Activated CD4-positive, alpha-beta T cell treated with anti-CD3 and anti-CD28 coated beads for 4 hours (primary cell): ENCODE data around the gene UBR3.

ENCODE experiments used
- DNase-seq, 2 donors: peaks; one replicate each; pipeline ENCODE4 v3.0.0-alpha.2; 2020

The UBR3 gene

DNA sequence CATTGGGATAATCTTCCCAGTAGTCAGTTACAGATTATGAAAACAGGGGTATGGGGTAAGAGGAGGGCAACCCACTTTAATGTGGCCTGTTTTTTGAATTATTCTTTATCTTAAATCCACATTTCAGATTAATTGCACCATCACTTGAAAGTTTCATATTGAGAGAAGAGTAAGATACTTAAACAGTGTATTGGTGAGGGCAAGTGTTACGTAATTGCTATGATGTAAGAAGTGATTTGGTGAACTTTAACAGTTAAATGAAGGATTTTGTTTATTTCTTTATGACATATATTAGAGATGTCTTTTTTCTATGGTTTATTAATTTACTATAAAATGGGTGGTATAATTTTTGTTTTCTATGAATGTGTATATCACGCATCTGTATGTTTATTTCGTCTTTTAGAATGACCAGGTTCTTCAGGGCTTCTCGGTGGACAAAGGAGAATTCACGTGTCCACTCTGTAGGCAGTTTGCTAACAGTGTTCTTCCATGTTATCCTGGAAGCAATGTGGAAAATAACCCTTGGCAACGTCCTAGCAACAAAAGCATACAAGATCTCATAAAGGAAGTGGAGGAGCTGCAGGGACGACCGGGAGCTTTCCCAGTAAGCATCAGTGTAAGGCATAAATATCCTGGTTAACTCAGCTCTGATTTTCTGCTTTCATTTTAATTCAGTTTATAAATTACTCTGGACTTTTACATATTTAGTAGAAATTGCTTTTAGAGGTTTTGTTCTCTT, 179.5 kb downstream of the UBR3 start:
- DNase-seq, result no peak

DNA sequence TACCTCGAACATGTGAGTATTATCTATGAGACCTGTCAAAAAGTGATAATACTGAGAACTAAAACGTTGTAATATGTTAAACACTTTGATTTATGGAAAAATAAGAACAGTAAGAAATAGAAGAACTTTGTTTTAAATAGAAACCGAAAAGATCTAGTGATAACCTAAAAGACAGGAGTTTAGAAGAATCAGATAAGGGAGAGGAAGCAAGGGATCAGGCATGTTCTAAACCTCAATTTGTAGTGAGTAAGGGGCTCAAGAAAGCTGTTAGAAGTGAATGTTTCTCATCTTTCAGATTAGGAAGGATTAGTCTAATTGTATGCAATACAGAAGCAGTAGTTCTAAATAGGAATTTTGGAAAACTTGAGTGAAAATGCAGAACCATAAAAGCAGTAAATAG, 182.0 kb downstream of the UBR3 start:
- DNase-seq, result no peak

DNA sequence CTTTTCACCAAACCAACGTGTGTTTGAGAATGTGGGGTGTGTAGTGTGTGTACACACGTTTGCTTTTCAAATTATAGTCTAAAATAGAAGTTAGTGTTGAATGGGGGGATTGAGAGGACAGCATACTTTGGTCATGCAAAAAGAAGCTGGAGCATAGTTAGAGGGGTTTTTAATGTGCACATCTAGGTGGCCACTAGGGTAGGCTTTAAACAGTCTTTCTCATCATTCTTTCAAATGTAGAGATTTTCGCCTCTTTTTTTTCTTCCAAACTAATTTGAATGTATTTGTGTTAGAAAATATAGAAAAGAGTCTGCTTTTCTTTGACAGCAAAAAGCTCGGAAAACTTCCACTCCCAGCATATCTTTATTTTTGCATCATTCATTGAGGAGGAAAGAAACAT, 185.5 kb downstream of the UBR3 start:
- DNase-seq, result no peak

DNA sequence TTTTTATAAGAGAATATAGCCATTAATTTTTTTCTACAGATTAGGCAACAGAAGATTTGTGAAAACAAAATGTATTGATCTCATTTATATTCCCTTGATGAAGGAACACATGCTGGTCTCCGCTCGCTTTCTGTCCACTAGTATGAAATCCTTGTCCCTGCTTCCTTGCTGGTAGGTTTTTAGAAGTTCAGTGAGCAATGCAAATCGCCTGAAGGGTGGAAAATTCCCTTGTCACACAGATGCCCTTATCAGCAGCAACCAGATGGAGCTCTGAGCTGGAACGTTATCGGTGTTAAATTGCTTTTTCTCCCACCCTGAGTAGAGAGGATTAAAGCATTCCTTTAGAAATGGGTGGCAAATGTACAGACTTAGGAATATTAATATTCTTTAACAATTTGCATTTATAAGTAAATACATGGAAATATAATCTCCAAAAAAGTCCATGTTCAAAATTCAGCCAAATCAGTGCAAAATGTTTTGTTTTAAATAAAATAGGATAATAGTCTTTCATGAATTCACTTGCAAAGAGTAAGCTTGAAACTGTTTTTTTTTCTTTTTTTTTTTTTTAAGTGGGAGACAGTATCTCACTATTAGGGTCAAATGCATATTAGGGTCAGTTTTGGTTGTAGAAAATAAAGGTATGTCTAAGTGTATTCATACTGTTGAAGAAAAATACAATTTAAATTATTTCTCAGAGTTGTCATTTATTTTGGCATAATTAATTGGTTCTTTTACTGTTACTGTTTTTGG, 186.7 kb downstream of the UBR3 start:
- no peak for DNase-seq

DNA sequence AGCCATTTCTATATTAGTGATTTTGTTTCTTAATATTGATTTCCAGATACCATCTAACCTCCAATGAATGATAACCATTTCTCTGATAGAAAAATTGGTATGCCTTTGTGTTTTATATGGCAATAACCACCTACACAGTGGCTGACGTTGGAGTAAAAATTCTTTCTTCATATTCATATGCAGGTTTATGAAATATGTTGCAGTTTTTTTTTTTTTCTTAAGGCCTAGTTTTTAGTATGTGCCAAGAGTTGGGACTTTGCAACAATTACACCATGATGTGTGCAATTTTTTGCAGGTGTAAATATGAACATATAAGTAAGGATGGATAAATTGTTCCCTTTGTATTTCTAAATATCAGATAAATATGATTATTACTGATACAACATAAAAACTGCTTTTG, 187.5 kb downstream of the UBR3 start:
- DNase-seq, result no peak

DNA sequence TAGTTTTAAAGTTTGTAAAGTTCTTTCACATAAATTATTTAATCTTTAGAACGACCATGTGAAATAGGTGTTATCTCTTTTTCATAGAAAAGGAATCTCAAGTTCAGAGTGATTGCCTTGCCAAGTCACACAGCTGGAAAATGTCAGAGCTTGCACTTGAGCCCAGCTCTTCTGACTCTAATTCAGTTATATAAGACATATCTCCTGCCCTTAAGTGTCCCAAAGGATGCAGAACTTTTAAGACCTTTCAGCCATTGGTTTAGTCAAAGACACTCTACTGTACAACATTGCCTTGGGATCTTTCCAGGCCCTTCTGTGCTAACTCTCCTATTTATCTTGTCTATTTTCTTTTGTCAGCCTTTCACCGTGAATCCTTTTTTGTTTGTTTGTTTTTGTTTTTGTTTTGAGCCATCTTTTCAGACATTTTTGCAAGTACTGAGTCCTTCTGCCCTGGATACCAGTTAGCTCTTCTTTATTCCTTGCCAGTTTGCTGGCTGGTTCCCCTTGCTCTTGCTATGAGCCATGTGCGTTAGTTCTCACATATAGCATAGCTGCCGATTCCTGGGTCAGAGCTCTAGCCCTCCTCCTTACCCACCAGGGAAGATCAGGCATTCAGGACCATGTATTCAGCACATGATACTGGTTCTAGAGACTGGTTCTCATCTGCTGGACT, 190.7 kb downstream of the UBR3 start:
- DNase-seq, result no peak

DNA sequence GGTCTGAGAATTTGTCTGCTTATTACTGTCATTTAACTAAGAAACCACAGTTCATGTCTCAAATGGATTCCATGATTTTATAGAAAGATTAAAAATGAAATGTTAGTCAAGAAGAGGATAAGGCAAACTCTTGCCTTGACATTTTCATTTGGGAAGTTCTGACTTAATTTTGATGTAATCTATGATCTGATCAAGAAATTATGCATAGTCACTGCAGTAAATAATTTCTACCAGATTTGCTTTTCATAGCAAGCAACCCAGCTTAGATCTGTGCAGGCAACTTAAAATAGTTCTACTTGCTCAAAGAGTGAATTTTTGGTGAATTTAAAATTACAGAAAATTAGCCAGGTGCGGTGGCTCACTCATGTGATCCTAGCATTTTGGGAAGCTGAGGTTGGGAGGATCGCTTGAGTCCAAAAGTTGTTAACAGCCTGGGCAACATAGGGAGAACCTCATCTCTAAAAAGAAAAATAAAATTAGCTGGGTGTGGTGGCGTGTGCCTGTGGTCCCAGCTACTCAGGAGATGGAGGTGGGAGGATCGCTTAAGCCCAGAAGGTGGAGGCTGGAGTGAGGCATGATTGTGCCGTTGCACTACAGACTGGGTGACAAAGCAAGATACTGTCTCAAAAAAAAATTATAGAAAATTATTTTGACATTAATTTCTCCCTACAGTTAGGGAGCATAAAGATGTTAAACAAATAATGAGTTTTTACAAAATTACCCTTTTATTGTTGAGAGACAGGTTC, 192.0 kb downstream of the UBR3 start:
- DNase-seq, result no peak

DNA sequence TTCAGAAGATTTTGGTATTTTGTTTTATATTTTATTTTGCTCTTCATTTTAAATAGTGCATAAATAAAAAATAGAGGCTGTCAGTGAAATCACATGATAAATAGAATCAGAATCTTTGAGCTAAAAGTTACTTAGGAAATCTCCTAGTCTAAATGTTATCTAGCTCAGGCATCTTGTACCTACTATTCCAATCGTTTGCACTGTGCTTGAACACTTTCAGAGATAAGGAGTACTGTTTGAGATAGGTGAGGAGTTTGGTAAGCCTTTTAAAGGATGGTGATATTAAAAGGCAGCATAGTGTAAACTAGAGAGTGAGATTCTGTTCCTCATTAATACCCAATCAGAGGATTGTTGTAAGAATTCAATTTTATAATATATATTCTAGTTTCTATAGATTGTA, 193.5 kb downstream of the UBR3 start:
- no peak for DNase-seq

DNA sequence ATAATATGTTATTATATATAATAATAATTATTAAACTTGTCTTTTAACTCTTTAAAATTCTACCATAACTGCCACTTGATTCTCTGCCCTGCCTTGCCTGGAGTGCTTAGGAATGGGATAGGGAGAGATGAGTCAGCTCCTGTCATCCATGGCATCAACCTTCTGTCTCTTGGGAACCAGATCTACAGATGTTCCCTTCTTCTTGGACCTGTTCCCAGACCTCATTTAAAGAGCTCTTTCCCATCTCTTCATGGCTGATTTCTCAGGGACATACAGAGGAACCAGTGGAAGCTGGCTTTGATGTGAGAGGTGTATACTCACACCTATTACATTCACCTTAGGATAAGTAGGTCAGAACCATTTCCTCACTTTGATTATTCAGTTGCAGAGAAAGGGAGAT, 195.4 kb downstream of the UBR3 start:
- DNase-seq, result no peak

DNA sequence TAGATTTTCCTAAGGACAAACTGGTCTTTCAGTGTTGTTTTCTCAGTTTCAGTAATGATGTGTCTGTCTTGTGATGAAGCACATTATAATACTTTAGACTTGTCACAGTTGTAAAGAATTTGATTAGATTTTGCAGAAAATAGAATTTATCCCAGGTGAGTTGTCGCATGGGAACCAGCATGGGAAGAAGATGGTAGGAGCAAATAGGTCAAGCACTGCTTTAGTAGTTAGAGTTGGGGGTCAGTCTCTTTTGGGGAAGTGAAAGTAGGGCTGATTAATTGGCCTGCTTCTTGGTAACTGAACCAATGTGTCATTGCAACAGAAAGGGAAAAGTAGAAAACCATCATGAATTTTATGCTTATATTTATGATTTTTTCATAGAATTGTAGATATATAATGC, 197.5 kb downstream of the UBR3 start:
- no peak for DNase-seq

DNA sequence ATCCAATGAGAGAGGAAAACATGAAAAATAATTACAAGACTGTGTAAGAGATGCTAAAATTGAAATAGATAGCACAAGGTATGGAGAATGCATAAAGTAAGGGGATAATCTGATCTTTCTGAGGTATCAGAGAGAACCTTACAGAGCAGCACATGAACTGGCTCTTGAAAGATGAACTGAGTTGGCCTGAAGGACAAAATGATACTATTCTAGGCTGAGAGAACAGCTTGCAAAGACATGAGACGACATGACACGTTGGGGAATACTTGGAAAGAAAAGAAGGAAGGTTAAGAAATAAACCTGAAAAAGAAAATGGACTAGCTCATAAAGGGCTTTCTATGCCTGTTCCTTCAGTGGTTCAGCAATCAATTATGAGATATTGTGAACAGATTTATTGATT, 198.0 kb downstream of the UBR3 start:
- no peak for DNase-seq

DNA sequence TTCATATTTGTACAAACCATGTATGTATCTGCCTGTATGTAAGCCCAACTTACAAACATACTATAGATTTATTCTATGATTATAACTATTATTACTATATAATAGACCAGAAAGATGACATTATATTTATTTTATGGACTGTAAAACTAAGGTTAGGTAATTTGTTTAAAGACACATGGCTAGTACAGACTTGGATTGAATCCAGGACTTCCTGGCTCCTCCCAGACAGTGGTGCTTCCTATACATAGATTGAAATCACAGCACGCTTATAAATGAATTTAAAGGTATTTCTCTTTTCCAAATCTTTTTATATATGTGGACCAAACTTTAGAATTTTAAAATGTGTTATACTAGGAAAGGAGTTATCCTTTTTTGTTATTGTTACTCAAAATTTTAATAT, 199.1 kb downstream of the UBR3 start:
- no peak for DNase-seq

DNA sequence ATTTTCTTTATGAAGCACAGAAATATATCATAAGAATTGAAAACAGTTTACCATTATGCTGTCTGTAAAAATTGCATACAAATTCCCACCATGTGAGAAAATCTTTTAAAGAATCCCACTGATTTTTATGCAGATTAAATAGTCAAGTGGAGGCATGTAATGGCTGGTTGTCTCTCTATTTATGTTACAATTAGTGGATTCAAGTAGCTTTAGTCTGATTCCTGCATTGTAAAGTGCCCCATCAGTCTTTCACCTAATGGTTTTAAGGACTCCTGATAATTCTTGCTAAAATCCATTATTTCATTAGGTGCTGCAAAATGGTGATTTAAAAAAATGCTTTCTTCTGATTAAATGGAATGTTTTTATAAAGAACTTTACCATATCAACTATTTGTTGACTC, 202.3 kb downstream of the UBR3 start:
- no peak for DNase-seq

DNA sequence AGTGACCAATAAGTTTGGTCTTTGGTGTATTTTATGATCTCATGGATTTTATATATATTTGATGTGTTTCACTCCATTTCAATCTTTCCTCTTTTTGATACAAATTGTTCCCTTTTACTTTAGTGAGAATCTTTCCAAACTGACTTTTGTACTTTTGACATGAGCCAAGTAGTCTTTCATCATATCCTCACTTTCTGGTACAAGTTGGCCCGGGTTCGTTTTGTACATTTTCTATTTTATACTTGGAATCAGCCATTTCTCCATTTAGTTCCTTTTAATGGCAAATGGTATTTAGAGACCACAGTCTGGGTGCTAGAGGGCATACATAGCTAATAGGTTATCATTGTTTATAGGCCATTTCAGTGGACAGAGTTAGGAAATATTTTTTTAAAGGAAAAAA, 202.8 kb downstream of the UBR3 start:
- DNase-seq, result no peak

DNA sequence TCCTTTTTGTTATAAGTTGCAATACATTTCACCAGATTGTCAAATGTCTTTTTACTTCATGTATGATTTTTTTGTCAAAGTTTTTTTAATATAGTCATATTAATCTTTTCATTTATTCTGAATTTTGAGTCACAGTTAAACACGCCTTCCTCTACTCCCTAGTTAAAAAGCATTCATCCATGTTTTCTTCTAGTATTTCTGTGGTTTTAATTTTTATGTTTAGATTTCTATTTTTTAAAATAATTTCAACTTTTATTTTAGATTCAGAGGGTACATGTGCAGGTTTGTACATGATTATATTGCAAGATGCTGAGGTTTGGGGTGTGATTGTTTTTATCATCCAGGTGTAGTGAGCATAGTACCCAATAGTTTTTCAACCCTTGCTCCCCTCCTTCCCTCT, 204.0 kb downstream of the UBR3 start:
- no peak for DNase-seq

DNA sequence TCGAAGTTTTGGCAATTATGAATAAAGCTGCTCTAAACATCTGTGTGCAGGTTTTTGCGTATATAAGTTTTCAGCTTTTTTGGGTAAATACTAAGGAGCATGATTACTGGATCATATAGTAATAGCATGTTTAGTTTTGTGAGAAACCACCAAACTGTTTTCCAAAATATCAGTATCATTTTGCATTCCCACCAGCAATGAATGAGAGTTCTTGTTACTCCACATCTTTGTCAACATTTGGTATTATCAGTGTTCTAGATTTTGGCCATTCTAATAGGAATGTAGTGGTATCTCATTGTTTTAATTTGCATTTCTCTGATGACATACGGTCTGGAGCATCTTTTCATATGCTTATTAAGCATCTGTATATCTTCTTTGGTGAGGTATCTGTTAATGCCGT, 207.3 kb downstream of the UBR3 start:
- DNase-seq, result no peak

DNA sequence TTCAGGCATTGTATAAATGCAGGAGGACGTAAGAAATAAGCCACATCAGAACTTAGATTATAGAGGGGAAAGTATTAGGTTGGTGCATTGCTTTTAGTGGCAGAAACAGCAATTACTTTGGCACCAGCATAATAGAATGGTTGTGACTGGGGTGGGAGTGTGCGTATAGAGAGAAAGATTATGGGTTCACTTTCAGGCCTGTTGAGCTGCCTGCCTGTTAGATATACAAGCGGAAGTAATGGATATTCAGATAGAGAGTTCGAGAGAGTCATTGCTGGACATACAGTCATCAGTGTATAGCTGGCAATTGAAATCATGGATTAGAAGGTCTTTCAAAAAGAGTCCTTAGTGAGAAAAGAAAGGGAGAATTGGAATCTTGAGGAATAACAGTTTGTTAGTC, 211.5 kb downstream of the UBR3 start:
- DNase-seq, result no peak

DNA sequence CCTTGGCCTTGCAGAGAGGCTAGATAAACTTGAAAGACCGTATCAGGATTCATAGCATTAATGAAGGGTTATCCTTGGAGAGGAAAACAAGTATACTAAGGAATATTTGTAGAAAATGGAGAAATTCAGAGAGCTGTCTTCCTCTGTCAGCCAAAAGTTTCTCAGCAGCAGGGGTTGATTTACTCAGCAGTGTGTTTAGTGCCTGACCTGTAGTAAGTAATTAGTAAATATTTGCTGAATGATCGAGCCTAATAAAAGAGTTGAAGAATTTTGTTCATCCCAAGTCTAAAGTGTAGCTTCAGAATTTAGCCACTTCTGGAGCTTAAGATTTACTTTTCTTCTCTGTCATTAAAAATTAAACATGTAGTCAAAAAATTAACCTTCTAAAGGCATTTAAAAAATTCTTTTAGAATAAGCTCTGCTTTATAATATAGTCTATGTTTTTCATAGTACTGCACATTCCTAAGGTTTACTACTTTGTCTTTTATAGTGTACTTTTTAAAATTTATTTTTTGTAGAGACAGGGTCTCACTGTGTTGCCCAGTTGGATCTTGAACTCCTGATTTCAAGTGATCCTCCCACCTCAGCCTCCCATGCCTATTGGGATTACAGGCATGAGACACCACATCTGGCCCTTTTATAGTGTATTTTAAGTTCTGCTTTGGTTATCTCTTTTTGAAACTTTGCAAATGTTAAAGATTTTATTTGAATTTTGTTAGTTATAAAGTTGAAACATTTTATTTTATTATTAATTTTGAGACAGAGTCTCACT, 212.3 kb downstream of the UBR3 start:
- DNase-seq, result no peak

DNA sequence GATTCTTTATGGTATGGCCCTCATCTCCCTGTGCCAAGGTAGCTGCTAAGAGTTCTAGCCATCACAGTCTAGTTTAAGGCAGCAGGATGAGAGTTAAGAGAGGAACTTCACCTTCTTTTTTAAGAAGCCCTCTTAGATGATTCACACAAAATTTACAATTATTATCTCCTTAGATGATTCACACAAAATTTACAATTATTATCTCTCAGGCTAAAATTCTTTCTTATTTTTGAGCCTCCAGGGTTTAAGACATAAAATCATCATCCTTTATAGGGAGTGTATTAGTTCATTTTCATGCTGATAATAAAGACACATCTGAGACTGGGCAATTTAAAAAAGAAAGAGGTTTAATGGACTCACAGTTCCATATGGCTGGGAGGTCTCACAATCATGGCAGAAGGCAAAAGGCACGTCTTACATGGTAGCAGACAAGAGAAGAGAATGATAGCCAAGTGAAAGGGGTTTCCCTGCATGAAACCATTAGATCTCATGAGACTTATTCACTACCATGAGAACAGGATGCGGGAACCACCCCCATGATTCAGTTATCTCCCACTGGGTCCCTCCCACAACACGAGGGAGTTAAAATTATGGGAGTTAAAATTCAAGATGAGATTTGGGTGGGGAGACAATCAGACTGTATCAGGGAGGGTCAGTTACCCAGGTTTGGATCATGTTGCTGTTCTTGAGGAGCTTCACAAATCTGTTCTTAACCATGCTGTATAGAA, 217.7 kb downstream of the UBR3 start:
- DNase-seq, result no peak

DNA sequence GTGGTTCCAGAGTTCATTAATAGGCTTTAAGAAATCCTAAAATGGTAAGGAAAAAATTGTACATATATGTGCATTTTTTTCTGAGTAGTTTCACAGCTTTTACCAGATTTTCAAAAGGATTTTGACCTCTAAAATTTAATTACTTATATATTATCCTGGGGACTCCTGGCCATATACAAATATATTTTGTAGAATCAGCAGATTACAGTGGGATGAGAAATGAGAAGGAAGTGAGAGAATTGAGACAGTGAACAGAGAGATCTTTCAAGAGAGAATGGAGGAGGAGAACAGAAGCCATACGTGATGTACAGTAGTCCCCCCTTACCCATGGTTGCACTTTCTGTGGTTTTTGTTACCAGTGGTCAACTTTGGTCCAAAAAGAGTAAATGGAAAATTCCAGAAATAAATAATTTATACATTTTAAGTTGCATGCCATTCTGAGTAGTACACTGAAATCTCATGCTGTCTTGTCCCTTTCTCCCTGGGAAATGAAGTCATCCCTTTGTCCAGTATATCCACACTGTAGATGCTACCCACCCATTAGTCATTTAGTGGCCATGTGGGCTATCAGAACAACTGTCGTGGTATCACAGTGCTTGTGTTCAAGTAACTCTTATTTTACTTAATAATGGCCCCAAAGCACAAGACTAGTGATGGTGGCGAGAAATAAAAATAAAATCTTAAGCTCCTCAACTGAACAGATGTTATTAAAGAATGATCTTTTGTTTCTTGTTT, 220.2 kb downstream of the UBR3 start:
- no peak for DNase-seq

DNA sequence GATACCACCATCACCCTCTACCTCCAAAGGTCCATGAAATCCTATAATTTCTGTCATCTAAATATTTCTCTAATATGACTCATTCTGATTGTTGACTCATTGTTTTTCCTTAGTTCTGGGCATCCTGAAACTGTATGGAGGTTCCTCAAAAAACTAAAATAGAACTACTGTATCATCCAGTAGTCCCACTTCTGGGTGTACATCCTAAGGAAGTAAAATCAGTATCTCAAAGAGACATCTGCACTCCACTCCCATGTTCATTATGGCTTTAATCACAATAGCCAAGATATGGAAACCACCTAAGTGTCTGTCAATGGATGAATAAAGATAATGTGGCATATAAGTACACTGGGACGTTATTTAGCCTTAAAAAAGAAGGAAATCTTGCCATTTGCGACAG, 224.9 kb downstream of the UBR3 start:
- no peak for DNase-seq
